MM.1S (cell line): Measurements from ENCODE around the gene MPRIP.

Experiments
- CTCF ChIP-seq: fragments of 300-600 bp; sonication (generic); IDR thresholded peaks from 2 replicates; pipeline ENCODE4 v1.5.1; 2016; ENCODE audit warnings: antibody characterized with exemption, low read length, mixed read lengths
- EZH2phosphoT487 ChIP-seq: fragments of 300-600 bp; sonication (generic); IDR thresholded peaks from 2 replicates; pipeline ENCODE4 v1.6.1; 2018; ENCODE audit warnings: antibody characterized with exemption, low read length

GRCh38 chr17:17201907-17202306, 159.7 kb downstream of the MPRIP start:
- TF ChIP-seq CTCF (no peak), EZH2phosphoT487 (no peak)
